Measurements from ENCODE around the gene GRB10. TPM values are rescaled to one million over a fixed set of nuclear protein-coding genes. Genes with fewer than 3 reads are reported as not detected.

GRB10 gene
- total RNA-seq, 2 experiments from 2014 or later: 5.9 to 8.4 TPM

DNA sequence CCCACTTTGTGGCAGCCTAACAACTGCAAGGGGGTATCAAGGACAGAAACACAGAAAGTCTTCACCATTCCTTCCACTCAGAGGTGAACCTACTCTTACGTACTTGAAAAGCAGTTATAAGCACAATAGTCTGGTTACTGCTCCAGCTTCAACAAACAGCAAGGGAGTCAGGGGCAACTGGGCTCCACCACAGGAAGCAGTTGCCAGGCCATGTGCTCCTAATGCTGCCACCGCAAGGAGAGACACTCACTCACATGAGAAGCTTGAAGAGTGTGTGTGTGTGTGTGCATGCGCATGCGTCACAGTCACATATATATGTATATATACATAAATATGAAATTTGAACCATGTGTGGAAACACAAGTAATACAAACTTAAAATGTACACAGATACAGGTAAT lies 65.5 kb downstream of the GRB10 start:
- ATAC-seq (ENCODE audit: poor library complexity) (no peak), DNase-seq (no peak)
- ChIA-PET POLR2A (no interaction called here), CTCF (no interaction called here)
- Mint-ChIP-seq H3K4me3 (no peak overlapping the region), H3K4me1 (ENCODE audit: low read depth) (no peaks in the 10 kb centered on the region), H3K27me3 (no peaks in the 10 kb centered on the region), H3K27ac (no peak overlapping the region), H3K36me3 (ENCODE audit: low read depth) (no peaks in the 10 kb centered on the region), H3K9me3 (no peaks in the 10 kb centered on the region)
- Histone ChIP-seq H3K27ac (ENCODE audit: low read depth in 1 of 2, low read length in 2 of 2) (no peak overlapping the region), H3K9me3 (ENCODE audit: control insufficient read depth in 1 of 2, insufficient read depth in 1 of 2, low read length in 2 of 2) (no peaks in the 10 kb centered on the region), H3K4me1 (ENCODE audit: insufficient read depth, low read length) (no peaks in the 10 kb centered on the region), H3K36me3 (ENCODE audit: insufficient read depth, low read length) (no peaks in the 10 kb centered on the region), H3K27me3 (ENCODE audit: control insufficient read depth in 1 of 2, insufficient read depth in 2 of 2, low read length in 2 of 2) (no peaks in the 10 kb centered on the region), H3K4me3 (ENCODE audit: low read length) (no peak overlapping the region)
- TF ChIP-seq, protein P1, sequence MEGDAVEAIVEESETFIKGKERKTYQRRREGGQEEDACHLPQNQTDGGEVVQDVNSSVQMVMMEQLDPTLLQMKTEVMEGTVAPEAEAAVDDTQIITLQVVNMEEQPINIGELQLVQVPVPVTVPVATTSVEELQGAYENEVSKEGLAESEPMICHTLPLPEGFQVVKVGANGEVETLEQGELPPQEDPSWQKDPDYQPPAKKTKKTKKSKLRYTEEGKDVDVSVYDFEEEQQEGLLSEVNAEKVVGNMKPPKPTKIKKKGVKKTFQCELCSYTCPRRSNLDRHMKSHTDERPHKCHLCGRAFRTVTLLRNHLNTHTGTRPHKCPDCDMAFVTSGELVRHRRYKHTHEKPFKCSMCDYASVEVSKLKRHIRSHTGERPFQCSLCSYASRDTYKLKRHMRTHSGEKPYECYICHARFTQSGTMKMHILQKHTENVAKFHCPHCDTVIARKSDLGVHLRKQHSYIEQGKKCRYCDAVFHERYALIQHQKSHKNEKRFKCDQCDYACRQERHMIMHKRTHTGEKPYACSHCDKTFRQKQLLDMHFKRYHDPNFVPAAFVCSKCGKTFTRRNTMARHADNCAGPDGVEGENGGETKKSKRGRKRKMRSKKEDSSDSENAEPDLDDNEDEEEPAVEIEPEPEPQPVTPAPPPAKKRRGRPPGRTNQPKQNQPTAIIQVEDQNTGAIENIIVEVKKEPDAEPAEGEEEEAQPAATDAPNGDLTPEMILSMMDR (IDR thresholded peaks at IDR 0.05): no peak
- intact Hi-C loops (cut with DNase I, micrococcal nuclease): no loop called here

DNA sequence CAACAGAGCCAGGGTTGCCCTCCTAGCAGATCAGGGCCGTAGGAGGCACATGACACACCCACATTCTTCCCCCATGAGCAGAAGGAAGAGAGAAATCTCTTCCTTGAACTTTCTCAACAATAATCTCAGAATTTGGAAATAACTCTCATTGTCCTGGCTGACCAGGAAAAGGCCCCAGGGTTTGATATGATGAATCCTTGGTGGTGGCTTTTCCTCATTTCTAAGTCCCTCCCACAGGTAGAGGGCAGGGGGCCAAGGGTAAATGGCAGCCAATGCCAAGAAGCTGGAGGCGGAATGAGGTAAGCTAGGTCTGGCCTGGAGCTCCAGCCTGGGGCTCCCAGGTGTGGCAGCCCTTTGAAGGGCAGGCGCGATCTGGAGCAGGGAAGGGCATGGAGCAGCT lies 67.8 kb downstream of the GRB10 start:
- H3K36me3 Mint-ChIP-seq (ENCODE audit: low read depth): no peaks in the 10 kb centered on the region
- H3K4me3 Mint-ChIP-seq: no peak overlapping the region
- H3K27me3 Mint-ChIP-seq: peaks cover 5% of the 10 kb centered on the region
- ATAC-seq (ENCODE audit: poor library complexity) (no peak), DNase-seq (no peak)
- Histone ChIP-seq H3K27ac (ENCODE audit: low read depth in 1 of 2, low read length in 2 of 2) (no peak overlapping the region), H3K4me1 (ENCODE audit: insufficient read depth, low read length) (no peaks in the 10 kb centered on the region), H3K9me3 (ENCODE audit: control insufficient read depth in 1 of 2, insufficient read depth in 1 of 2, low read length in 2 of 2) (no peaks in the 10 kb centered on the region), H3K4me3 (ENCODE audit: low read length) (no peak overlapping the region), H3K27me3 (ENCODE audit: control insufficient read depth in 1 of 2, insufficient read depth in 2 of 2, low read length in 2 of 2) (no peaks in the 10 kb centered on the region), H3K36me3 (ENCODE audit: insufficient read depth, low read length) (no peaks in the 10 kb centered on the region)
- ChIA-PET CTCF (no interaction called here), POLR2A (no interaction called here)
- no peaks in the 10 kb centered on the region for H3K4me1 Mint-ChIP-seq (ENCODE audit: low read depth)
- intact Hi-C loops (cut with DNase I, micrococcal nuclease): no loop called here
- no peak overlapping the region for H3K27ac Mint-ChIP-seq
- H3K9me3 Mint-ChIP-seq: no peaks in the 10 kb centered on the region
- TF ChIP-seq, protein P1 (IDR thresholded peaks at IDR 0.05): no peak

DNA sequence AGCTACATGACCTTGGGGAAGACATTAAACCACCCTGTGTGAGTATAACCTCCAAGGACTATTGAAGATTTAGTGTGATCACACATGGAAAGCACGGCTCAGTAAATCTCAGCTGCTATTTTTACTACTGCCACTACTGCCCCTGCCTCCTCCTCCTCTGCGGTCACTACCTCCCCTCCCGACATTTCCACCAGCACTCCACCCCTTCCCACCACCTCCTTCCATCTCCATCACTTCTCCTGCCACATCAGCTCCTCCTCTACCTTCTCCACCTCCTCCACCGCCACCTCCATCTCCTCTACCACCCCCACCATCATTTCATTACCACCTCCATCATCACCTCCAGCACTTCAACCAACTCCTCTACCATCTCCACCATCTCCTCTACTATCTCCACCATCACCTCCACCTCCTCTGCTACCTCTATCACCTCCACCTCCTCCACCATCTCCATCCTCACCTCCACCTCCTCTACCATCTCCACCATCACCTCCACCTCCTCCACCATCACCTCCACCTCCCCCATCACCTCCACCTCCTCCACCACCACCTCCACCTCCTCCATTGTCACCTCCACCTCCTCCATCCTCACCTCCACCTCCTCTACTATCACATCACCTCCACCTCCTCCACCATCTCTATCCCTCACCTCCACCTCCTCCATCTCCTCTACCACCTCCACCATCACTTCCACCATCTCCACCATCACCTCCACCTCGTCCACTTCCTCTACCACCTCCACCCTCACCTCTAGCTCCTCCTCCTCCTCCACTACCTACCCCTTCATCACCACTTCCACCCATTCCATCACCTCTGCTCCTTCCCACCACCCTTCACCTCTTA lies 69.4 kb downstream of the GRB10 start:
- Histone ChIP-seq H3K27ac (ENCODE audit: low read depth in 1 of 2, low read length in 2 of 2) (no peak overlapping the region), H3K4me1 (ENCODE audit: insufficient read depth, low read length) (no peaks in the 10 kb centered on the region), H3K9me3 (ENCODE audit: control insufficient read depth in 1 of 2, insufficient read depth in 1 of 2, low read length in 2 of 2) (no peaks in the 10 kb centered on the region), H3K36me3 (ENCODE audit: insufficient read depth, low read length) (no peaks in the 10 kb centered on the region), H3K4me3 (ENCODE audit: low read length) (no peak overlapping the region), H3K27me3 (ENCODE audit: control insufficient read depth in 1 of 2, insufficient read depth in 2 of 2, low read length in 2 of 2) (no peaks in the 10 kb centered on the region)
- ChIA-PET POLR2A (no interaction called here), CTCF (no interaction called here)
- ATAC-seq (ENCODE audit: poor library complexity) (no peak), DNase-seq (no peak)
- TF ChIP-seq, protein P1 (IDR thresholded peaks at IDR 0.05): no peak
- Mint-ChIP-seq H3K36me3 (ENCODE audit: low read depth) (no peaks in the 10 kb centered on the region), H3K4me3 (no peak overlapping the region), H3K9me3 (no peaks in the 10 kb centered on the region), H3K27me3 (peaks cover 5% of the 10 kb centered on the region), H3K4me1 (ENCODE audit: low read depth) (no peaks in the 10 kb centered on the region), H3K27ac (no peak overlapping the region)
- intact Hi-C loops (cut with DNase I, micrococcal nuclease): no loop called here
